ENCODE results near the gene SYNGR1.
A peak's percentile ranks its signal among the peaks of the same experiment; 100 is the strongest.
"Not testable (repeated sequence)": the region's sequence is repeated elsewhere in the genome, so short reads cannot be mapped to it uniquely, and the experiment has no call there.

The SYNGR1 gene

DNA sequence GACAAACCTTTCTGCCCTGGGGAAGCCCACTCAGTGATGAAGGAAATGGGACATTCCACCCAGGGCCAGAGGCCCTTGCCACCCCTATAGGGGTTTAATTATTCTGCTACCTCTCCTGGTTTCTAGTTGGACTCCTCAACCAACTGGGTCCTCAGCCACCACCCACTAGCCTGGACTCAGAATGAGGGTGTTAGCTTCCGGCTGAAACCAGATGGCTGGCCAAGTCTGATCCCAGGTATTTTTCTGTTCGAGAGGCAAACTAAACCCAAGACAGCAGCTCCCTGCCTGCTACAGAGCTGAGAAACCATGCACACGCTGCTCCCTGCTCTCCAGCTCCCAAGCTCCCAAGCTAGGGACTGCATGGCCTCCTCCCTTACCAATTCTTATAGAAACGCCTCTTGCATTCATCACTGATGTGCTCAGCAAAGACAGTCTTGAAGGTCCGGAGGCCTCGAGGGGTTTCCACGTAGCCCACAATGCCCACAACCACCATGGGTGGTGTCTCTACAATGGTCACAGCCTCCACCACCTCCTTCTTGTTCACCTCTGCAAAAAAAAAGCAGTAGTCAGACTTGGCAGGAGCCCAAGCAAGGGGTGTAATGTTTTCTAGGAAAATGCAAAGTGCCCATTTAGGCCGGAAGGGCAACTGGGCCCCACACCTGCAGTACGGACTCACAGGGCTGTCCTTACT, 32.6 kb upstream of the SYNGR1 start:
- DNase-seq (ENCODE audit: low read depth) = no peak
- in situ Hi-C loops (cut with HindIII; ENCODE audit: low sequenced_read_pairs) = loop anchor here (5.0 kb wide), 1 partner anchor 80 kb away; no protein-coding TSS in a partner anchor
- peak overlapping the region; percentile 88 for H3K4me3 ChIP-seq (ENCODE audit: low read depth, low read length)
- TF ChIP-seq, protein P1, sequence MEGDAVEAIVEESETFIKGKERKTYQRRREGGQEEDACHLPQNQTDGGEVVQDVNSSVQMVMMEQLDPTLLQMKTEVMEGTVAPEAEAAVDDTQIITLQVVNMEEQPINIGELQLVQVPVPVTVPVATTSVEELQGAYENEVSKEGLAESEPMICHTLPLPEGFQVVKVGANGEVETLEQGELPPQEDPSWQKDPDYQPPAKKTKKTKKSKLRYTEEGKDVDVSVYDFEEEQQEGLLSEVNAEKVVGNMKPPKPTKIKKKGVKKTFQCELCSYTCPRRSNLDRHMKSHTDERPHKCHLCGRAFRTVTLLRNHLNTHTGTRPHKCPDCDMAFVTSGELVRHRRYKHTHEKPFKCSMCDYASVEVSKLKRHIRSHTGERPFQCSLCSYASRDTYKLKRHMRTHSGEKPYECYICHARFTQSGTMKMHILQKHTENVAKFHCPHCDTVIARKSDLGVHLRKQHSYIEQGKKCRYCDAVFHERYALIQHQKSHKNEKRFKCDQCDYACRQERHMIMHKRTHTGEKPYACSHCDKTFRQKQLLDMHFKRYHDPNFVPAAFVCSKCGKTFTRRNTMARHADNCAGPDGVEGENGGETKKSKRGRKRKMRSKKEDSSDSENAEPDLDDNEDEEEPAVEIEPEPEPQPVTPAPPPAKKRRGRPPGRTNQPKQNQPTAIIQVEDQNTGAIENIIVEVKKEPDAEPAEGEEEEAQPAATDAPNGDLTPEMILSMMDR (IDR thresholded peaks at IDR 0.05; ENCODE audit: low read depth, low read length, missing control alignments) = no peak

DNA sequence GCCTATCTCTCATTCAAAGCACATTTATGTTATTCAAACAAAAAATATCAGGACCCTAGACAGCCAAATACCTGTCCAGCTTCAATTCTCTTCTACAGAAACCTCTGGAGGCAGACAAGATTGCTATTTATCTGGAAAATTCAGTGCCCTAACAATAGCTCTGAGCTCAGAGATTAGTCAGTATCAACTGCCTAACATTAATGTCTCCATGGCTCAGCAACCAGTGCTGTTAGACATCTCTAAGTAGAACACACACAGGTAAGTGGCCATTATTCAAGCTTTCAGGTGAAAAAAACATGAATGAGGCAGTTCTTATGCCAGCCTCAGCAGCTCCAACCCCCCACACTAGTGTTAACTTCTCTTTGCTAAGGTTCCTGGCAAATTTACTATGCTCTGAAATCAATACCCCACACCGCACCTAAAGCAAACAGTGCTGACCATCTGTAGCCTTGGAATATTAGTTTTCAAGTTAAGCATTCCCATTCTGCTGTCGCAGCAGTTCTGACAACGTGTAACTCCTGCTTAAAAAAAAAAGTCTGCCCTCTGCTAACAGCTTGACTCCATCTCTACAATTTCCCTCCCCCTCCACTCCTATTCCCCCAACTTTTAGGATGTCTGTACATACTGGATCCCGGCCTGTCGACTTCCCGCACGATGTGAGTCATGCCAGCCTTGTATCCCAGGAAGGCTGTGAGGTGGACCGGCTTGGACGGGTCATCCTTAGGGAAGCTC, 31.9 kb upstream of the SYNGR1 start:
- no peak for DNase-seq (ENCODE audit: low read depth)
- TF ChIP-seq, protein P1 (IDR thresholded peaks at IDR 0.05; ENCODE audit: low read depth, low read length, missing control alignments) = no peak
- H3K4me3 ChIP-seq (ENCODE audit: low read depth, low read length) = peak overlapping the region; percentile 88
- in situ Hi-C loops (cut with HindIII; ENCODE audit: low sequenced_read_pairs) = loop anchor here (5.0 kb wide), 1 partner anchor 81 kb away; no protein-coding TSS in a partner anchor

DNA sequence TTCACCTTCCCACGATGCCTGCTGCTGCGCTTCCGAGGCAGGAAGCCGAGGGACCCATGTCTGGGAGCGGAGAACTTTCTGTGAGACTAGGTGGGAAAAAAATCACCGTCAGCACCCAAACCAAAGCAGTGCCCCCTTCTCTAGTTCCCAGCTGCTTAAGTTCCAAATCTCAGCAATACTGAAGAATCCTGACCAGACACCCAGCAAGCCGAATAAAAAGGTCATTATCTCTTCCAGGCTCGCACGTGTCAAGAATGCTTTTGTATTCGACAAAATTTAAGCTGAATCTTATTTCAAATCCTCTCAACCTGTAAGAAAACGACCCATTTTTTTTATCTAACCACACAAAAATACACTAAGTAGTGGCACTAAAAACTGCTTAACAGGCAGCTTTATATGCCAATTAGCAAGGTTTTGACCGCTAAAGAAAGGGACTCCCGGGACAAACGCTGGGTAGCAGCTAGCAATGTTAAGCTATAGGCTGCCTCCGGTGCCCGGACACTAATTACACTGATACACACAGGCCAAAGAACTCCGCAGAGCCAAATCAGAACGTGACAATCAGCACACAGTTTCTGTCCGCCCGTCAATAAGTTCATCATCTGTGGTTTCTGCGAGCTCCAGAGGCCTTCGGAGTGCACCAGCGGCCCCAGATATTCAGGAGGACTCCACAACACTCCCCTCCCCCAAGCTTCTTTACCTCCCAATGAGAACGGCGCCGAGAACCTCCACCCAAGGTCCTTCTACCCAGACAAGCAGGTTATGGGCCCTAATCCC, 31.1 kb upstream of the SYNGR1 start:
- TF ChIP-seq, protein P1 (IDR thresholded peaks at IDR 0.05; ENCODE audit: low read depth, low read length, missing control alignments) = no peak
- no peak for DNase-seq (ENCODE audit: low read depth)
- peak overlapping the region; percentile 88 for H3K4me3 ChIP-seq (ENCODE audit: low read depth, low read length)
- in situ Hi-C loops (cut with HindIII; ENCODE audit: low sequenced_read_pairs) = loop anchor here (5.0 kb wide), 1 partner anchor 81 kb away; no protein-coding TSS in a partner anchor

DNA sequence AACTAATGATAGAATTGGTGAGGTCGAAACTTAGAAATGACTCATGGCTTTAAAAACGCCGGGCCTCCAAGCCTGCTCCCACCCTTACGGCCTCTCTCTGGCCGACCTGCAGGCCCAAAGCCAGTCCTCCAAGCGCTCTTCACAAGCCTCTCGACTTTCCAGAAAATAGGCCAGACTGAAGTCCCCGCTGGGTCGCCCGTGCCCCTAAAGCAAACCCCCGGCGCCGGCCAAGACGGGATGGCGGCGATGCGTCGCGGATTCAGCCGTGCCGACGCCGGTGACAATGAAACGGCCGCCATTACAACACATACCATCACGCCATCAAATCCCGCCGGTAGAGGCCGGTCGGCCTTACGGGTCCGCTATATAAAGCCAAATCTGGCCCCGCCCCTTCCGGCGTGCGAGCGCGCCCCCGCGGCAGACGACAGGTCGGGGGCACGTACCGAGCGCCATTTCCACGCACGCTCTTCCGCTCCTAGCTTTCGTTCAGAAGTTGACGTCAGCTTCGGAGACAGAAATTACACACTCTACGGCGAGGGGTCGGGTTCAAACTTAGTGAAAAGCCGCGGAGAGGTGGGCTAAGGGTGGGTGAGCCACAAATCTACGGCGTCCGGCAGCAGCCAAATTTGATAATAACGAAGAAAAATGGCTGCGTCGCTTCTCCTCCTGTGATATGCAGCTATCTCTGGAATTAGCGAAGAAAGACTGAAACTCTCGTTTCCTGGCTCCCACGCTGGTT, 30.3 kb upstream of the SYNGR1 start, which contains the start of gene RPL3:
TSS of gene RPL3 (minus strand) at position 340 of the 739 bp plus-strand sequence. CDS start at position 314, 26 bp downstream.
- H3K4me3 ChIP-seq (ENCODE audit: low read depth, low read length) = peak within 1 kb of the TSS; percentile 88
- DNase-seq (ENCODE audit: low read depth) = peak; percentile 97
- in situ Hi-C loops (cut with HindIII; ENCODE audit: low sequenced_read_pairs) = loop anchor here (5.0 kb wide), 1 partner anchor 82 kb away; no protein-coding TSS in a partner anchor
- TF ChIP-seq, protein P1 (IDR thresholded peaks at IDR 0.05; ENCODE audit: low read depth, low read length, missing control alignments) = peak; percentile 9

GRCh38 chr22:39320616-39321029, 29.2 kb upstream of the SYNGR1 start:
- in situ Hi-C loops (cut with HindIII; ENCODE audit: low sequenced_read_pairs); DNase-seq (ENCODE audit: low read depth): not testable (repeated sequence)
- H3K4me3 ChIP-seq (ENCODE audit: low read depth, low read length) = peak overlapping the region; percentile 88

GRCh38 chr22:39325392-39325932, 24.3 kb upstream of the SYNGR1 start:
- DNase-seq (ENCODE audit: low read depth) = no peak
- in situ Hi-C loops (cut with HindIII; ENCODE audit: low sequenced_read_pairs) = no loop called here
- H3K4me3 ChIP-seq (ENCODE audit: low read depth, low read length) = no peak overlapping the region
- TF ChIP-seq, protein P1 (IDR thresholded peaks at IDR 0.05; ENCODE audit: low read depth, low read length, missing control alignments) = no peak

Data from astrocyte of the cerebellum (primary cell).